ENCODE data around the gene CTPS2.
"Not testable (repeated sequence)": the region's sequence is repeated elsewhere in the genome, so short reads cannot be mapped to it uniquely, and the experiment has no call there.

Gene CTPS2, protein sequence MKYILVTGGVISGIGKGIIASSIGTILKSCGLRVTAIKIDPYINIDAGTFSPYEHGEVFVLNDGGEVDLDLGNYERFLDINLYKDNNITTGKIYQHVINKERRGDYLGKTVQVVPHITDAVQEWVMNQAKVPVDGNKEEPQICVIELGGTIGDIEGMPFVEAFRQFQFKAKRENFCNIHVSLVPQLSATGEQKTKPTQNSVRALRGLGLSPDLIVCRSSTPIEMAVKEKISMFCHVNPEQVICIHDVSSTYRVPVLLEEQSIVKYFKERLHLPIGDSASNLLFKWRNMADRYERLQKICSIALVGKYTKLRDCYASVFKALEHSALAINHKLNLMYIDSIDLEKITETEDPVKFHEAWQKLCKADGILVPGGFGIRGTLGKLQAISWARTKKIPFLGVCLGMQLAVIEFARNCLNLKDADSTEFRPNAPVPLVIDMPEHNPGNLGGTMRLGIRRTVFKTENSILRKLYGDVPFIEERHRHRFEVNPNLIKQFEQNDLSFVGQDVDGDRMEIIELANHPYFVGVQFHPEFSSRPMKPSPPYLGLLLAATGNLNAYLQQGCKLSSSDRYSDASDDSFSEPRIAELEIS

DNA sequence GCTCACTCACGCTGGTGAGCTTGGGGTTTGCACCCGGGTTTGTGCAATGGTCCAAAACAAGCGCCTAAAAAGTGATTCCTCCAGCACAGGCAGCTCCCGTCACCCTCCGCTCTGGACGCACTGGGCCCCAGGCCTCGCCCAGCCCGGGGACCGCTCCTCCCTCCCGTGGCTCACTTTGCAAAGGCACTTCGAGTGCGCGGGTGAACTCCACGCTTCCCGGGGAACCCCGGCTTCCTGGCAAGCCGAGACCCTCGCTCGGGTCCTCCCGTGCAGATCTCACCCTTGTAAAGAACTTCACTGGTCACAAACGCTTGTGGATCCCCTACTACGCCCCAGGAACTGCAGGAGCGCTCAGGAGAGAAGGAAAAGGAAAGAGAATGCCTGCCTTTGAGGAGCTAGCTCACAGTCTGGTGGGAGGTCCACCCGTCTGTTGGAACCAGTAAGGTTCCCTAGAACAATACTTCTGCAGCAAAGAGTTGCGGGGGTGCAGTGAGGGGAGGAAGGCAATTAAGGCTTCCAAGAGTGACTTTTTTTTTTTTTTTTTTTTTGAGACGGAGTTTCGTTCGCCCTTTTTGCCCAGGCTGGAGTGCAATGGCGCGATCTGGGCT lies at the start of gene CTPS2:
TSS of gene CTPS2 (minus strand) at position 122 of the 608 bp plus-strand sequence. CDS start 9,767 bp downstream, outside the sequence.
- TF ChIP-seq, protein P1, sequence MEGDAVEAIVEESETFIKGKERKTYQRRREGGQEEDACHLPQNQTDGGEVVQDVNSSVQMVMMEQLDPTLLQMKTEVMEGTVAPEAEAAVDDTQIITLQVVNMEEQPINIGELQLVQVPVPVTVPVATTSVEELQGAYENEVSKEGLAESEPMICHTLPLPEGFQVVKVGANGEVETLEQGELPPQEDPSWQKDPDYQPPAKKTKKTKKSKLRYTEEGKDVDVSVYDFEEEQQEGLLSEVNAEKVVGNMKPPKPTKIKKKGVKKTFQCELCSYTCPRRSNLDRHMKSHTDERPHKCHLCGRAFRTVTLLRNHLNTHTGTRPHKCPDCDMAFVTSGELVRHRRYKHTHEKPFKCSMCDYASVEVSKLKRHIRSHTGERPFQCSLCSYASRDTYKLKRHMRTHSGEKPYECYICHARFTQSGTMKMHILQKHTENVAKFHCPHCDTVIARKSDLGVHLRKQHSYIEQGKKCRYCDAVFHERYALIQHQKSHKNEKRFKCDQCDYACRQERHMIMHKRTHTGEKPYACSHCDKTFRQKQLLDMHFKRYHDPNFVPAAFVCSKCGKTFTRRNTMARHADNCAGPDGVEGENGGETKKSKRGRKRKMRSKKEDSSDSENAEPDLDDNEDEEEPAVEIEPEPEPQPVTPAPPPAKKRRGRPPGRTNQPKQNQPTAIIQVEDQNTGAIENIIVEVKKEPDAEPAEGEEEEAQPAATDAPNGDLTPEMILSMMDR (IDR thresholded peaks at IDR 0.05; ENCODE audit: poor library complexity, severe bottlenecking): no peak
- peak within 1 kb of the TSS; percentile 75 for H3K4me3 ChIP-seq (ENCODE audit: severe bottlenecking)
- DNase-seq (ENCODE audit: low spot score) (peak; percentile 40), ATAC-seq (ENCODE audit: low read depth) (peak; percentile 92)
- no peaks in the 10 kb centered on the region for H3K27me3 ChIP-seq (ENCODE audit: insufficient read depth, poor library complexity, severe bottlenecking)
- no peaks in the 10 kb centered on the region for H3K4me1 ChIP-seq (ENCODE audit: insufficient read depth, poor library complexity, severe bottlenecking)
- H3K27ac ChIP-seq (ENCODE audit: poor library complexity, severe bottlenecking): peak within 1 kb of the TSS; percentile 63
- no peaks in the 10 kb centered on the region; the same call in 1 of the 2 replicates for H3K36me3 ChIP-seq (ENCODE audit: low read depth)
- no peaks in the 10 kb centered on the region for H3K9me3 ChIP-seq (ENCODE audit: severe bottlenecking)

DNA sequence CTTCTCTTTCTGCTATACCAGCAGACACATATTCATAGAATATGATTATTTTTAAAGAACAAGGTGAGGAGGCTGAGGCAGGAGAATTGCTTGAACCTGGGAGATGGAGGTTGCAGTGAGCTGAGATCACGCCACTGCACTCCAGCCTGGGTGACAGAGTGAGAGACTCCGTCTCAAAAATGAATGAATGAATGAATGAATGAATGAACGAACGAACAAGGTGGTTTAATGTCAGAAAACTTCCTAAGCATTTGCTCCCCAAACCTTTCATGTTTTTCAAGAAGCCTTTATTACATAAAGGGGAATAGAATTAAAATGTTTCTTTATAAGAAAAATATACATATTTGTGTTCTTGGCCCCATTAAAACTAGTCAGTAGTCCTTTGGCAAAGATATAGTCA lies 49.0 kb upstream of the CTPS2 start:
- H3K9me3 ChIP-seq (ENCODE audit: severe bottlenecking); H3K27me3 ChIP-seq (ENCODE audit: insufficient read depth, poor library complexity, severe bottlenecking); H3K27ac ChIP-seq (ENCODE audit: poor library complexity, severe bottlenecking); H3K36me3 ChIP-seq (ENCODE audit: low read depth); DNase-seq (ENCODE audit: low spot score); ATAC-seq (ENCODE audit: low read depth); H3K4me3 ChIP-seq (ENCODE audit: severe bottlenecking); H3K4me1 ChIP-seq (ENCODE audit: insufficient read depth, poor library complexity, severe bottlenecking): not testable (repeated sequence)

DNA sequence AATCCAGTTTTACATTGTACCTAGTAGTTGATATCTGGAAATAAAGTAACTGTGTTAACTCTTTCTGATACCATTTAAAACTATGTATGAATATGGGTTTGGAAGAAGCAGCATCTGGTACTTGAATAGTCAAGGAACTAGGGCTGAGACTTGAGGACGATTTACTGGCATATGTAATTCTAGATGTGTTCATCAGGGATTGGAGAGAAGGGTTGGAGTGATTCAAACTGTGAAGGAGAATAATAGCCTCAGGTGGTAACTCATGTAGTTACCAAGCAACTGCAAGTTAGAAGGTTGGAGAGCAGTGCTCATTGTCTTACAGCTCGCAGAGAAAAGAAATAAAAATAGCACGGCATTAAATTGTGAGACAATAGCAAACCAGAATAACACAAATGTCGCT lies 44.3 kb upstream of the CTPS2 start:
- TF ChIP-seq, protein P1 (IDR thresholded peaks at IDR 0.05; ENCODE audit: poor library complexity, severe bottlenecking): no peak
- Histone ChIP-seq H3K27ac (ENCODE audit: poor library complexity, severe bottlenecking) (no peak overlapping the region), H3K4me1 (ENCODE audit: insufficient read depth, poor library complexity, severe bottlenecking) (no peaks in the 10 kb centered on the region), H3K27me3 (ENCODE audit: insufficient read depth, poor library complexity, severe bottlenecking) (no peaks in the 10 kb centered on the region), H3K4me3 (ENCODE audit: severe bottlenecking) (no peak overlapping the region), H3K9me3 (ENCODE audit: severe bottlenecking) (no peaks in the 10 kb centered on the region), H3K36me3 (ENCODE audit: low read depth) (peaks cover 5% of the 10 kb centered on the region; the same call in 1 of the 2 replicates)
- ATAC-seq (ENCODE audit: low read depth) (no peak), DNase-seq (ENCODE audit: low spot score) (no peak)

DNA sequence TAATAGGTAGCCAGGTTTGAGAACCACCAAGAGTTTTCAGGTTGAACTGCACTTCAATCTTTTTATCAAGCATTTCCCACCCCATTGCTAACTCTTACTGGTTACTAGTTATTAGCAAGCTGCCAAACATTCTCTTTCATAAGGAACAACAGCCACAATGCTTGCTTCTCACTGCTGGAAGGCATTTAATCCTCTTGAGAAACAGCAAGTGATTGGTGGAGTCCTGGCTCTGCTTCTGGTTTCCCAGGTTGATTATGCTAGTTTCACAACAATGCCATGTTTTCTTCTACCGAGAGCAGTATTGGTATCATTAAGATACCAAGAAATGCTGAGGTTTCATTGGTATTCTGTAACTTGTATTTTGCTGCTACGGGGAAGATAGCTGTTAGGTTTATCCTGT lies 41.5 kb upstream of the CTPS2 start:
- Histone ChIP-seq H3K27me3 (ENCODE audit: insufficient read depth, poor library complexity, severe bottlenecking) (no peaks in the 10 kb centered on the region), H3K27ac (ENCODE audit: poor library complexity, severe bottlenecking) (no peak overlapping the region), H3K4me1 (ENCODE audit: insufficient read depth, poor library complexity, severe bottlenecking) (no peaks in the 10 kb centered on the region), H3K9me3 (ENCODE audit: severe bottlenecking) (no peaks in the 10 kb centered on the region), H3K36me3 (ENCODE audit: low read depth) (peaks cover 5% of the 10 kb centered on the region; the same call in 1 of the 2 replicates), H3K4me3 (ENCODE audit: severe bottlenecking) (no peak overlapping the region)
- ATAC-seq (ENCODE audit: low read depth) (no peak), DNase-seq (ENCODE audit: low spot score) (no peak)
- TF ChIP-seq, protein P1 (IDR thresholded peaks at IDR 0.05; ENCODE audit: poor library complexity, severe bottlenecking): no peak

DNA sequence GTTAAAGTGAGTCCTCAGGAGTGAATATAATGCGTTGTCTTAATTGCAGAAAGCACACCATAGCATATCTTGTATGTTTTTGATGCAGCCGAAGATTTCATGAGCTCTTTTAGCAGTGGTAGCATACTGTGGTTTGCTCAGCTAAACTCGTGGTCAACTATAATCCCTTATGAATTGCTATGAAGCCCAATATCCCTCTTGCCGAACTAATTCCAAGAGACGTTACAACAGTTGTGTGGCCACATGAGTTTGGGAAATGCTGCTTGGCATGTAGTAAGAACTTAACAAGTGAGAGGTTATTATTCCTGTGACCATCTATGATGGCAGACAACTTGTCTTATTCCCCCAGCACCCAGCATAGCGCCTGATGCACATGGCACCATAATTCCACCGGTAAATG lies 37.7 kb upstream of the CTPS2 start:
- TF ChIP-seq, protein P1 (IDR thresholded peaks at IDR 0.05; ENCODE audit: poor library complexity, severe bottlenecking): no peak
- Histone ChIP-seq H3K27me3 (ENCODE audit: insufficient read depth, poor library complexity, severe bottlenecking) (no peaks in the 10 kb centered on the region), H3K4me3 (ENCODE audit: severe bottlenecking) (no peak overlapping the region), H3K36me3 (ENCODE audit: low read depth) (no peaks in the 10 kb centered on the region), H3K4me1 (ENCODE audit: insufficient read depth, poor library complexity, severe bottlenecking) (no peaks in the 10 kb centered on the region), H3K27ac (ENCODE audit: poor library complexity, severe bottlenecking) (no peak overlapping the region), H3K9me3 (ENCODE audit: severe bottlenecking) (no peaks in the 10 kb centered on the region)
- DNase-seq (ENCODE audit: low spot score) (no peak), ATAC-seq (ENCODE audit: low read depth) (no peak)
